ENCODE data around the gene DOK3.
"Not testable (repeated sequence)": the region's sequence is repeated elsewhere in the genome, so short reads cannot be mapped to it uniquely, and the experiment has no call there.

The DOK3 gene

DNA sequence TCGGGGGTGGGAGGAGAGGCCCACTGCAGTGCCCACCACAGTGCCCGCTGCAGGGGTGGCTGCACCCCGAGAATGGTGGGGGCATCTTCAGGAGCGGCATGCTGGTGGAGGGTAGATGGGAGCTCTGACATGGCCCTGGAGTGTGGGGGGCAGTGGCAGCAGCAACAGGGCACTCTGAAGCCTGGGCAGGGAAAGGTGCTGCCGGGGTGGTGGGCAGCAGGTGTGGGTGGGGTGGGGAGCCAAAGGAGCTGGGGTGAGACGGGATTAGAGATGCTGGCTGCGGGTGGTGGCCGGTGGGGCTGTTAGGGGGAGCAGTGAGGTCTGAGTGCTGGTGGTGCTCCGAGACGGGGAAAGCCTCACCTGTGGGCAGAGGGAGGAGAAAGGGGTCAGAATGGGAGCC, 26.8 kb upstream of the DOK3 start:
- 0 out of 2 replicates have a peak, but pooled peaks cover 4% of the 10 kb centered on the region for H3K79me2 ChIP-seq (ENCODE audit: insufficient read depth, low read length)

GRCh38 chr5:177535125-177535524, 25.5 kb upstream of the DOK3 start:
- no peak overlapping the region for H3K4me3 ChIP-seq (ENCODE audit: low read depth, low read length, poor library complexity, severe bottlenecking)
- H3K27ac ChIP-seq (ENCODE audit: low read depth, low read length, poor library complexity, severe bottlenecking) = no peak overlapping the region
- H3K9me2 ChIP-seq (ENCODE audit: low read depth, low read length) = no peaks in the 10 kb centered on the region
- H3K4me1 ChIP-seq (ENCODE audit: insufficient read depth, low read length, severe bottlenecking) = no peaks in the 10 kb centered on the region
- TF ChIP-seq EZH2 (IDR thresholded peaks at IDR 0.05; ENCODE audit: borderline replicate concordance, low read length) (no peak), CTCF (IDR thresholded peaks at IDR 0.05; ENCODE audit: low read length) (no peak)
- H3K9me3 ChIP-seq (ENCODE audit: low read length) = no peaks in the 10 kb centered on the region
- no peaks in the 10 kb centered on the region for H3K79me2 ChIP-seq (ENCODE audit: insufficient read depth, low read length)
- H3K9ac ChIP-seq (ENCODE audit: low read length) = no peak overlapping the region
- no peaks in the 10 kb centered on the region for H3F3A ChIP-seq (ENCODE audit: insufficient read depth, low read length)
- H2AFZ ChIP-seq (ENCODE audit: low read length) = no peak overlapping the region
- peaks cover 82% of the 10 kb centered on the region for H3K36me3 ChIP-seq (ENCODE audit: insufficient read depth, low read length)
- no peaks in the 10 kb centered on the region for H4K20me1 ChIP-seq (ENCODE audit: insufficient read depth, low read length)
- H3K4me2 ChIP-seq (ENCODE audit: low read length) = no peak overlapping the region
- H3K27me3 ChIP-seq (ENCODE audit: insufficient read depth, low read length) = no peaks in the 10 kb centered on the region

More for the DNA sequence above, 26.8 kb upstream of the DOK3 start:
- Histone ChIP-seq H3K9me3 (ENCODE audit: low read length) (no peaks in the 10 kb centered on the region), H3K4me1 (ENCODE audit: insufficient read depth, low read length, severe bottlenecking) (no peaks in the 10 kb centered on the region), H3K27ac (ENCODE audit: low read depth, low read length, poor library complexity, severe bottlenecking) (no peak overlapping the region), H4K20me1 (ENCODE audit: insufficient read depth, low read length) (no peaks in the 10 kb centered on the region), H3F3A (ENCODE audit: insufficient read depth, low read length) (no peaks in the 10 kb centered on the region), H3K4me2 (ENCODE audit: low read length) (no peak overlapping the region), H3K36me3 (ENCODE audit: insufficient read depth, low read length) (peaks cover 75% of the 10 kb centered on the region), H3K4me3 (ENCODE audit: low read depth, low read length, poor library complexity, severe bottlenecking) (no peak overlapping the region), H2AFZ (ENCODE audit: low read length) (no peak overlapping the region), H3K9ac (ENCODE audit: low read length) (no peak overlapping the region), H3K9me2 (ENCODE audit: low read depth, low read length) (no peaks in the 10 kb centered on the region), H3K27me3 (ENCODE audit: insufficient read depth, low read length) (no peaks in the 10 kb centered on the region)
- TF ChIP-seq EZH2 (IDR thresholded peaks at IDR 0.05; ENCODE audit: borderline replicate concordance, low read length) = no peak
- TF ChIP-seq CTCF (IDR thresholded peaks at IDR 0.05; ENCODE audit: low read length) = no peak

- peaks cover 88% of the 10 kb centered on the region for H3K36me3 ChIP-seq (ENCODE audit: insufficient read depth, low read length)
Observed at GRCh38 chr5:177534433-177534832, 24.8 kb upstream of the DOK3 start.

GRCh38 chr5:177531209-177531940, 21.7 kb upstream of the DOK3 start:
- H3F3A ChIP-seq (ENCODE audit: insufficient read depth, low read length) = no peaks in the 10 kb centered on the region
- no peak overlapping the region for H3K9ac ChIP-seq (ENCODE audit: low read length)
- H3K9me2 ChIP-seq (ENCODE audit: low read depth, low read length) = no peaks in the 10 kb centered on the region
- H2AFZ ChIP-seq (ENCODE audit: low read length) = no peak overlapping the region
- no peaks in the 10 kb centered on the region for H3K79me2 ChIP-seq (ENCODE audit: insufficient read depth, low read length)
- H3K9me3 ChIP-seq (ENCODE audit: low read length) = no peaks in the 10 kb centered on the region
- no peak for TF ChIP-seq CTCF (IDR thresholded peaks at IDR 0.05; ENCODE audit: low read length)
- no peak for TF ChIP-seq EZH2 (IDR thresholded peaks at IDR 0.05; ENCODE audit: borderline replicate concordance, low read length)
- no peak overlapping the region for H3K27ac ChIP-seq (ENCODE audit: low read depth, low read length, poor library complexity, severe bottlenecking)
- no peak overlapping the region for H3K4me3 ChIP-seq (ENCODE audit: low read depth, low read length, poor library complexity, severe bottlenecking)
- H3K4me2 ChIP-seq (ENCODE audit: low read length) = no peak overlapping the region
- H4K20me1 ChIP-seq (ENCODE audit: insufficient read depth, low read length) = no peaks in the 10 kb centered on the region
- no peaks in the 10 kb centered on the region for H3K27me3 ChIP-seq (ENCODE audit: insufficient read depth, low read length)
- H3K4me1 ChIP-seq (ENCODE audit: insufficient read depth, low read length, severe bottlenecking) = no peaks in the 10 kb centered on the region
- peaks cover 83% of the 10 kb centered on the region for H3K36me3 ChIP-seq (ENCODE audit: insufficient read depth, low read length)

More at GRCh38 chr5:177534433-177534832, 24.8 kb upstream of the DOK3 start:
- H3K4me2 ChIP-seq (ENCODE audit: low read length); H3F3A ChIP-seq (ENCODE audit: insufficient read depth, low read length); H3K27me3 ChIP-seq (ENCODE audit: insufficient read depth, low read length); H2AFZ ChIP-seq (ENCODE audit: low read length); H3K9me2 ChIP-seq (ENCODE audit: low read depth, low read length); H3K4me1 ChIP-seq (ENCODE audit: insufficient read depth, low read length, severe bottlenecking); H3K79me2 ChIP-seq (ENCODE audit: insufficient read depth, low read length); H3K4me3 ChIP-seq (ENCODE audit: low read depth, low read length, poor library complexity, severe bottlenecking); H3K9ac ChIP-seq (ENCODE audit: low read length); H3K27ac ChIP-seq (ENCODE audit: low read depth, low read length, poor library complexity, severe bottlenecking); H4K20me1 ChIP-seq (ENCODE audit: insufficient read depth, low read length); H3K9me3 ChIP-seq (ENCODE audit: low read length): not testable (repeated sequence)

Measured in OCI-LY1 (cell line).